PC-9 (cell line): ENCODE results near the gene MIOS.

Experiments
- EZH2 ChIP-seq: fragments of 200-600 bp; sonication (generic); IDR thresholded peaks from 2 replicates; pipeline ENCODE4 v1.8.0; 2017; ENCODE audit warnings: antibody characterized with exemption, low read depth
- TF ChIP-seq, protein P1 (sequence below): fragments of 200-600 bp; sonication (generic); conservative IDR thresholded peaks from 2 replicates; pipeline ENCODE4 v1.6.1; 2017; ENCODE audit warnings: mixed run types, antibody characterized with exemption, mild to moderate bottlenecking, moderate library complexity

DNA sequence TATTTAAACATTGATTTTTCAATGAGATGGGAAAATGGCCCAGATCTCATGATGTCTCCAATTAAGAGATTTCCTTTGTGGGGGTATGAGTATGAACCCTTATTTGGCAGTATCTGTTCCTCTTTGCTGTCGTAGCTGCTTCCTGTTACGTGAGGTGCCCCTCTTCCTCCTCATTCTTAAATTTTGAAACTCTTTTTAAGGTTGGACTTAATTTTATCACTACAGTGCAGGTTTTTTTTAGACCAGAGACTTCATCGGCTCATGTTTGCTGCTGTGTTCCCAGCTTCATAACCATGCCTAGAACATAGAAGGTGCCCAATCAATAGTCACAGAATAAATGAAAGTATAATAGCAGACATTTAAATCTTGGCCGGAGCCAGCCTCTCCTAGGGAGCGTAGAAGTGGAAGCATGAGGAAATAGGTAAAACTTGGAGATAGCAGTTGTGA, 2.4 kb downstream of the MIOS start:
- TF ChIP-seq, protein P1, sequence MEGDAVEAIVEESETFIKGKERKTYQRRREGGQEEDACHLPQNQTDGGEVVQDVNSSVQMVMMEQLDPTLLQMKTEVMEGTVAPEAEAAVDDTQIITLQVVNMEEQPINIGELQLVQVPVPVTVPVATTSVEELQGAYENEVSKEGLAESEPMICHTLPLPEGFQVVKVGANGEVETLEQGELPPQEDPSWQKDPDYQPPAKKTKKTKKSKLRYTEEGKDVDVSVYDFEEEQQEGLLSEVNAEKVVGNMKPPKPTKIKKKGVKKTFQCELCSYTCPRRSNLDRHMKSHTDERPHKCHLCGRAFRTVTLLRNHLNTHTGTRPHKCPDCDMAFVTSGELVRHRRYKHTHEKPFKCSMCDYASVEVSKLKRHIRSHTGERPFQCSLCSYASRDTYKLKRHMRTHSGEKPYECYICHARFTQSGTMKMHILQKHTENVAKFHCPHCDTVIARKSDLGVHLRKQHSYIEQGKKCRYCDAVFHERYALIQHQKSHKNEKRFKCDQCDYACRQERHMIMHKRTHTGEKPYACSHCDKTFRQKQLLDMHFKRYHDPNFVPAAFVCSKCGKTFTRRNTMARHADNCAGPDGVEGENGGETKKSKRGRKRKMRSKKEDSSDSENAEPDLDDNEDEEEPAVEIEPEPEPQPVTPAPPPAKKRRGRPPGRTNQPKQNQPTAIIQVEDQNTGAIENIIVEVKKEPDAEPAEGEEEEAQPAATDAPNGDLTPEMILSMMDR, result no peak
- TF ChIP-seq EZH2, result no peak
